K562 (cell line): ENCODE data around the gene CNOT6L. TPM values are rescaled to one million over a fixed set of nuclear protein-coding genes. Genes with fewer than 3 reads are reported as not detected.

Source experiments
- CCAR2 ChIP-seq: fragments of 200-400 bp; formaldehyde crosslinking; IDR thresholded peaks from 2 replicates; pipeline ENCODE4 v1.6.1; 2017; ENCODE audit warnings: mild to moderate bottlenecking, low read depth, low read length
- EGR1 ChIP-seq: fragments of 450-650 bp; conservative IDR thresholded peaks from 2 replicates; pipeline ENCODE4 v1.6.1; 2017; ENCODE audit warnings: mild to moderate bottlenecking
- FOXM1 ChIP-seq, 2 experiments: fragments of 450-650 bp in 1 of 2; sonication (generic) in 1 of 2; formaldehyde crosslinking in 1 of 2; IDR thresholded peaks; 2 replicates each; pipeline versions ENCODE4 v1.6.1 to v1.9.0; 2017 to 2022; ENCODE audit warnings: low read depth in 2 of 2, mild to moderate bottlenecking in 2 of 2, missing genetic modification reagents in 1 of 2, moderate library complexity in 1 of 2
- KAT7 ChIP-seq: sonication (generic); formaldehyde crosslinking; IDR thresholded peaks from 2 replicates; pipeline ENCODE4 v1.8.0; 2022; ENCODE audit warnings: missing genetic modification reagents, mild to moderate bottlenecking, borderline replicate concordance
- LARP7 ChIP-seq: fragments of 450-650 bp; IDR thresholded peaks from 2 replicates; pipeline ENCODE4 v1.6.1; 2016
- MAFF ChIP-seq: IDR thresholded peaks from 2 replicates; pipeline ENCODE4 v1.6.1; 2012; ENCODE audit warnings: low read length, improper control_type of control experiment
- PCBP1 ChIP-seq: fragments of 200-400 bp; formaldehyde crosslinking; IDR thresholded peaks from 2 replicates; pipeline ENCODE4 v1.6.1; 2018; ENCODE audit warnings: mild to moderate bottlenecking, low read depth, low read length; ENCODE audit not compliant: poor library complexity, severe bottlenecking
- PHF20 ChIP-seq: fragments of 450-650 bp; IDR thresholded peaks from 2 replicates; pipeline ENCODE4 v1.6.1; 2018; ENCODE audit not compliant: partially characterized antibody
- RBM25 ChIP-seq: fragments of 200-400 bp; formaldehyde crosslinking; IDR thresholded peaks from 2 replicates; pipeline ENCODE4 v1.6.1; 2018; ENCODE audit warnings: low read length, low read depth, moderate library complexity; ENCODE audit not compliant: severe bottlenecking
- SMARCA4 ChIP-seq: fragments of 450-650 bp; IDR thresholded peaks from 2 replicates; pipeline ENCODE4 v1.6.1; 2016
- ZNF239 ChIP-seq: fragments of 250-450 bp; sonication (Bioruptor Pico); IDR thresholded peaks from 2 replicates; pipeline ENCODE4 v1.4.0; 2020; ENCODE audit warnings: mild to moderate bottlenecking
- ZNF436 ChIP-seq: fragments of 250-450, 450-650 bp; sonication (Bioruptor Pico); formaldehyde crosslinking; IDR thresholded peaks from 2 replicates; pipeline ENCODE4 v1.7.0; 2020; ENCODE audit warnings: mild to moderate bottlenecking
- ZNF830 ChIP-seq: fragments of 250-450 bp; sonication (Bioruptor Pico); IDR thresholded peaks from 2 replicates; pipeline ENCODE4 v1.5.0; 2021; ENCODE audit warnings: mild to moderate bottlenecking
- polyA plus RNA-seq, 8 experiments: library from polyadenylated mRNA; depleted of rRNA in 4 of 8; stranded (reverse) in 5 of 8; unstranded in 3 of 8; fragments of >200 nt; fragmentation: Nextera tagmentation in 2 of 8; fragmentation: Illumina TruSeq in 1 of 8; extraction: Ambion mirVana in 2 of 8; extraction: Trizol in 1 of 8; gene quantifications; 2 replicates each; pipeline versions ENCODE4 v1.2.1 to v1.2.3, GENCODE V29; 2011 to 2014; ENCODE audit warnings: inconsistent platforms in 1 of 8, missing spikeins in 1 of 8
- total RNA-seq, 7 experiments: library from RNA; depleted of rRNA in 6 of 7; stranded (reverse); fragments of >200 nt in 6 of 7; fragmentation: Illumina TruSeq in 2 of 7; extraction: Trizol in 2 of 7; gene quantifications; 2 replicates each; pipeline versions ENCODE4 v1.2.1 to v1.2.3, GENCODE V29; 2011 to 2021; ENCODE audit warnings: low replicate concordance in 1 of 7
- TF ChIP-seq, protein P1 (sequence below), 2 experiments: fragments of 450-650 bp; conservative IDR thresholded peaks; 2 replicates each; pipeline ENCODE4 v1.6.1; 2017; ENCODE audit warnings: mild to moderate bottlenecking in 2 of 2, moderate library complexity in 2 of 2
- TF ChIP-seq, protein P2 (sequence below): fragments of 150-350 bp; conservative IDR thresholded peaks from 2 replicates; pipeline ENCODE4 v1.6.1; 2014; ENCODE audit warnings: low read length

CNOT6L gene
- total and polyA plus RNA-seq, 9 of the 15 experiments (the other 6 are each of a cell fraction or from before 2014, with no cell fraction given) = 3.7 to 27.9 (median 6.5) TPM

DNA sequence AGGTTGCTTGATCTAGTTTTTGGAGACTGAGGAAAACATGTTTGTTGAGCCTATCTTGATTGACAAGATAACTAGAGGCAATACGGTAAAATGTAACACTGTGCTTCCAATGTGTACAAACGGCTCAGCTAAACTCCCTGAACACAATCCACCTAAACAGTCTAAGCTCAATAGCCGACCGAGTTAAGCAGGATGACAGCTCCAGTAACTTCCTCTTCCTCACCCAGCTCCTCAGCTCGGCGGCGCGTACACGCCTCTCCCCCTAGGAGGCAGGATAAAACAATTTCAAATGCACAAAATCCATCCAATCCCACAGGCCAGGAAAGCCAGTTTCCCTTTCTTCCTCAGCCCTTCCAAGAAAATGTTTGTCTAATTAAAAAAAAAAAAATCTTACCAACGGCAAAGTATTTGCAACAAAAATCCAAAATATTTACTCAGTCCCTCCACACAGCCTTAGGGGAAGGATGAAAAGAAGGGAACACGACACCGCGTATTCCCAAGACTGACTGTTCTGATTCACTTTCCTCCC lies 1.0 kb downstream of the CNOT6L start (continued):
- no peak for TF ChIP-seq RBM25
- peak; percentile 59 for TF ChIP-seq SMARCA4
- TF ChIP-seq CCAR2 = no peak
- TF ChIP-seq ZNF436 = no peak
- TF ChIP-seq EGR1 = no peak
- TF ChIP-seq FOXM1 (IDR thresholded peaks at IDR 0.05; ENCODE audit: low read depth) = peak; percentile 47; the same call in 1 of the 2 replicates
- TF ChIP-seq FOXM1 (CRISPR knock-in tag; IDR thresholded peaks at IDR 0.05; ENCODE audit: low read depth) = no peak
- TF ChIP-seq KAT7 (CRISPR knock-in tag) = peak; percentile 59; the same call in 1 of the 2 replicates
- TF ChIP-seq, protein P1, sequence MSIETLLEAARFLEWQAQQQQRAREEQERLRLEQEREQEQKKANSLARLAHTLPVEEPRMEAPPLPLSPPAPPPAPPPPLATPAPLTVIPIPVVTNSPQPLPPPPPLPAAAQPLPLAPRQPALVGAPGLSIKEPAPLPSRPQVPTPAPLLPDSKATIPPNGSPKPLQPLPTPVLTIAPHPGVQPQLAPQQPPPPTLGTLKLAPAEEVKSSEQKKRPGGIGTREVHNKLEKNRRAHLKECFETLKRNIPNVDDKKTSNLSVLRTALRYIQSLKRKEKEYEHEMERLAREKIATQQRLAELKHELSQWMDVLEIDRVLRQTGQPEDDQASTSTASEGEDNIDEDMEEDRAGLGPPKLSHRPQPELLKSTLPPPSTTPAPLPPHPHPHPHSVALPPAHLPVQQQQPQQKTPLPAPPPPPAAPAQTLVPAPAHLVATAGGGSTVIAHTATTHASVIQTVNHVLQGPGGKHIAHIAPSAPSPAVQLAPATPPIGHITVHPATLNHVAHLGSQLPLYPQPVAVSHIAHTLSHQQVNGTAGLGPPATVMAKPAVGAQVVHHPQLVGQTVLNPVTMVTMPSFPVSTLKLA (conservative IDR thresholded peaks at IDR 0.05) = peak; percentile 44 to 55
- TF ChIP-seq ZNF830 = no peak
- TF ChIP-seq PHF20 = peak; percentile 15
- no peak for TF ChIP-seq MAFF
- no peak for TF ChIP-seq ZNF239 (CRISPR knock-in tag)
- TF ChIP-seq PCBP1 = no peak
- TF ChIP-seq, protein P2, sequence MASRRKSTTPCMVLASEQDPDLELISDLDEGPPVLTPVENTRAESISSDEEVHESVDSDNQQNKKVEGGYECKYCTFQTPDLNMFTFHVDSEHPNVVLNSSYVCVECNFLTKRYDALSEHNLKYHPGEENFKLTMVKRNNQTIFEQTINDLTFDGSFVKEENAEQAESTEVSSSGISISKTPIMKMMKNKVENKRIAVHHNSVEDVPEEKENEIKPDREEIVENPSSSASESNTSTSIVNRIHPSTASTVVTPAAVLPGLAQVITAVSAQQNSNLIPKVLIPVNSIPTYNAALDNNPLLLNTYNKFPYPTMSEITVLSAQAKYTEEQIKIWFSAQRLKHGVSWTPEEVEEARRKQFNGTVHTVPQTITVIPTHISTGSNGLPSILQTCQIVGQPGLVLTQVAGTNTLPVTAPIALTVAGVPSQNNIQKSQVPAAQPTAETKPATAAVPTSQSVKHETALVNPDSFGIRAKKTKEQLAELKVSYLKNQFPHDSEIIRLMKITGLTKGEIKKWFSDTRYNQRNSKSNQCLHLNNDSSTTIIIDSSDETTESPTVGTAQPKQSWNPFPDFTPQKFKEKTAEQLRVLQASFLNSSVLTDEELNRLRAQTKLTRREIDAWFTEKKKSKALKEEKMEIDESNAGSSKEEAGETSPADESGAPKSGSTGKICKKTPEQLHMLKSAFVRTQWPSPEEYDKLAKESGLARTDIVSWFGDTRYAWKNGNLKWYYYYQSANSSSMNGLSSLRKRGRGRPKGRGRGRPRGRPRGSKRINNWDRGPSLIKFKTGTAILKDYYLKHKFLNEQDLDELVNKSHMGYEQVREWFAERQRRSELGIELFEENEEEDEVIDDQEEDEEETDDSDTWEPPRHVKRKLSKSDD = no peak
- TF ChIP-seq LARP7 = no peak
